SU-DHL-6 (cell line): ENCODE results near the gene PRTG.

Source experiments
- H2AFZ ChIP-seq: fragments of 200-600 bp; sonication (generic); 2 replicates; pipeline ENCODE4 v1.6.1; 2014; ENCODE audit warnings: low read depth, mild to moderate bottlenecking, moderate library complexity, mixed read lengths, antibody characterized with exemption, low read length; ENCODE audit not compliant: severe bottlenecking
- H3F3A ChIP-seq: fragments of 200-600 bp; shearing (Covaris generic); 2 replicates; pipeline ENCODE4 v1.6.0; 2016; ENCODE audit warnings: antibody characterized with exemption, mild to moderate bottlenecking; ENCODE audit not compliant: insufficient read depth
- H3K27ac ChIP-seq: fragments of 200-600 bp; sonication (generic); 2 replicates; pipeline ENCODE4 v1.5.1; 2016; ENCODE audit warnings: low read depth, mild to moderate bottlenecking, low read length, moderate library complexity, mixed read lengths
- H3K27me3 ChIP-seq: fragments of 200-600 bp; sonication (generic), shearing (Covaris generic); 2 replicates; pipeline ENCODE4 v1.6.0; 2014; ENCODE audit warnings: mild to moderate bottlenecking, low read length
- H3K36me3 ChIP-seq: fragments of 200-600 bp; sonication (generic); 2 replicates; pipeline ENCODE4 v1.6.1; 2014; ENCODE audit warnings: mild to moderate bottlenecking, low read length, mixed read lengths
- H3K4me2 ChIP-seq: fragments of 300-600, 200-600 bp; shearing (Covaris generic), sonication (generic); 2 replicates; pipeline ENCODE4 v1.6.0; 2014; ENCODE audit warnings: low read length, low read depth, mild to moderate bottlenecking; ENCODE audit not compliant: poor library complexity, severe bottlenecking
- H3K4me3 ChIP-seq: fragments of 200-600 bp; sonication (generic); 2 replicates; pipeline ENCODE4 v1.5.1; 2014; ENCODE audit warnings: antibody characterized with exemption, low read length, mild to moderate bottlenecking, mixed read lengths; ENCODE audit not compliant: insufficient read depth, poor library complexity, severe bottlenecking
- H3K79me2 ChIP-seq: fragments of 200-600 bp; sonication (generic); 2 replicates; pipeline ENCODE4 v1.6.1; 2014; ENCODE audit warnings: mild to moderate bottlenecking, low read length, moderate library complexity; ENCODE audit not compliant: insufficient read depth
- H3K9ac ChIP-seq: fragments of 200-600 bp; sonication (generic); 2 replicates; pipeline ENCODE4 v1.7.0; 2014; ENCODE audit warnings: mild to moderate bottlenecking, low read length
- H3K9me2 ChIP-seq: fragments of 200-600 bp; sonication (generic); replicated peaks from 2 replicates; pipeline ENCODE4 v1.6.1; 2014; ENCODE audit warnings: low read length; ENCODE audit not compliant: insufficient read depth
- H3K9me3 ChIP-seq: fragments of 200-600 bp; sonication (generic); 2 replicates; pipeline ENCODE4 v1.6.1; 2014; ENCODE audit warnings: low read length, mixed read lengths; ENCODE audit not compliant: insufficient read depth
- H4K20me1 ChIP-seq: fragments of 200-600 bp; sonication (generic); 2 replicates; pipeline ENCODE4 v1.6.1; 2014; ENCODE audit warnings: low read depth, mild to moderate bottlenecking, antibody characterized with exemption, low read length, moderate library complexity, mixed read lengths
- EZH2phosphoT487 ChIP-seq: fragments of 200-600 bp; sonication (generic), shearing (Covaris generic); conservative IDR thresholded peaks from 2 replicates; pipeline ENCODE4 v1.6.1; 2018; ENCODE audit warnings: mild to moderate bottlenecking, antibody characterized with exemption, low read length, moderate library complexity, mixed read lengths
- TF ChIP-seq, protein P1 (sequence below): fragments of 200-600 bp; sonication (generic); IDR thresholded peaks from one replicate; pipeline ENCODE4 v1.5.1; 2017; ENCODE audit warnings: antibody characterized with exemption, mild to moderate bottlenecking, low read length, moderate library complexity; ENCODE audit not compliant: insufficient read depth, poor library complexity, severe bottlenecking

The PRTG gene

DNA sequence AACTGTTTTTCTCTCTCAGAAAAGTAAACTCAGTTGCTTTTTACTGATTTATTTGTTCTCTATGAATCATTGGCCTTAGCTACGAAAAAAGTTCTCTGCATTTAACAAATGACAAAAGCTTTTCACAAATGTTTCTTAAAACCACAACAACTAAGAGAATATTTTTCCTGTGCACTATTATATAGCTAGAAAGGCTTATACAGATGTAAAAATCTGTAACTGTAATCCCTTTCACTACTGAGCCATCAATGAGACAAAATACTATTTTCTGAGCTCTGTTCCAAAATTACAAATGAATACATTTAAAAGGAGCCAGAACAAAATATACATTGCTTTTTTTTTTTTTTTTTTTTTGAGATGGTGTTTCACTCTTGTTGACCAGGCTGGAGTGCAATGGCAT, 109.2 kb downstream of the PRTG start:
- Histone ChIP-seq H3K4me2 (no peak overlapping the region), H3K27ac (no peak overlapping the region), H3F3A (peaks cover 8% of the 10 kb centered on the region; the same call in 1 of the 2 replicates), H3K79me2 (no peaks in the 10 kb centered on the region), H3K4me3 (no peak overlapping the region), H2AFZ (no peak overlapping the region), H4K20me1 (no peaks in the 10 kb centered on the region), H3K9me2 (no peaks in the 10 kb centered on the region), H3K27me3 (no peaks in the 10 kb centered on the region), H3K9ac (no peak overlapping the region), H3K36me3 (peaks cover 64% of the 10 kb centered on the region), H3K9me3 (no peaks in the 10 kb centered on the region)
- TF ChIP-seq, protein P1, sequence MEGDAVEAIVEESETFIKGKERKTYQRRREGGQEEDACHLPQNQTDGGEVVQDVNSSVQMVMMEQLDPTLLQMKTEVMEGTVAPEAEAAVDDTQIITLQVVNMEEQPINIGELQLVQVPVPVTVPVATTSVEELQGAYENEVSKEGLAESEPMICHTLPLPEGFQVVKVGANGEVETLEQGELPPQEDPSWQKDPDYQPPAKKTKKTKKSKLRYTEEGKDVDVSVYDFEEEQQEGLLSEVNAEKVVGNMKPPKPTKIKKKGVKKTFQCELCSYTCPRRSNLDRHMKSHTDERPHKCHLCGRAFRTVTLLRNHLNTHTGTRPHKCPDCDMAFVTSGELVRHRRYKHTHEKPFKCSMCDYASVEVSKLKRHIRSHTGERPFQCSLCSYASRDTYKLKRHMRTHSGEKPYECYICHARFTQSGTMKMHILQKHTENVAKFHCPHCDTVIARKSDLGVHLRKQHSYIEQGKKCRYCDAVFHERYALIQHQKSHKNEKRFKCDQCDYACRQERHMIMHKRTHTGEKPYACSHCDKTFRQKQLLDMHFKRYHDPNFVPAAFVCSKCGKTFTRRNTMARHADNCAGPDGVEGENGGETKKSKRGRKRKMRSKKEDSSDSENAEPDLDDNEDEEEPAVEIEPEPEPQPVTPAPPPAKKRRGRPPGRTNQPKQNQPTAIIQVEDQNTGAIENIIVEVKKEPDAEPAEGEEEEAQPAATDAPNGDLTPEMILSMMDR = no peak
- TF ChIP-seq EZH2phosphoT487 = no peak

DNA sequence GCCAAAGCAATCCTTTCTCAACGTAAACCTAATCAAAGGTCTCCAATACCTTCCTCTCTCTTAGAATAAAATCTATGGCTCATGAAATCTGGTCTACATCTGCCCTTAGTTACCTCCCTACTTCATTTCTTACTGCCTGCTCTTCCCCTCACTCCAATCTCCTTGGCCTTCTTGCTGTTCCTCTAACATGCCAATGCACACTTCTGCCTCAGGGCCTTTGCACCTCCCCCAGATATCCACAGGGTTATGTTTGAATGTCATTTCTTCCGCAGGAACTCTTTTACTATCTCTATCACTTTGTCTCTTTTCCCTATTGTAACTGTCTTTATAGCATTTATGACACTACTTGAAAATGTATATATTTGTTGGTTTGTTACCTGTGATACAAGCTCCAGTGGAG, 110.5 kb downstream of the PRTG start:
- no peaks in the 10 kb centered on the region for H3K27me3 ChIP-seq
- H3K36me3 ChIP-seq = peaks cover 51% of the 10 kb centered on the region
- no peak overlapping the region for H3K4me3 ChIP-seq
- H4K20me1 ChIP-seq = no peaks in the 10 kb centered on the region
- H3K4me2 ChIP-seq = no peak overlapping the region
- H3F3A ChIP-seq = peaks cover under 1% of the 10 kb centered on the region; the same call in 1 of the 2 replicates
- H3K9me2 ChIP-seq = no peaks in the 10 kb centered on the region
- no peak overlapping the region for H3K9ac ChIP-seq
- H2AFZ ChIP-seq = no peak overlapping the region
- no peaks in the 10 kb centered on the region for H3K79me2 ChIP-seq
- no peak overlapping the region for H3K27ac ChIP-seq
- TF ChIP-seq EZH2phosphoT487 = no peak
- TF ChIP-seq, protein P1 = no peak
- no peaks in the 10 kb centered on the region for H3K9me3 ChIP-seq

DNA sequence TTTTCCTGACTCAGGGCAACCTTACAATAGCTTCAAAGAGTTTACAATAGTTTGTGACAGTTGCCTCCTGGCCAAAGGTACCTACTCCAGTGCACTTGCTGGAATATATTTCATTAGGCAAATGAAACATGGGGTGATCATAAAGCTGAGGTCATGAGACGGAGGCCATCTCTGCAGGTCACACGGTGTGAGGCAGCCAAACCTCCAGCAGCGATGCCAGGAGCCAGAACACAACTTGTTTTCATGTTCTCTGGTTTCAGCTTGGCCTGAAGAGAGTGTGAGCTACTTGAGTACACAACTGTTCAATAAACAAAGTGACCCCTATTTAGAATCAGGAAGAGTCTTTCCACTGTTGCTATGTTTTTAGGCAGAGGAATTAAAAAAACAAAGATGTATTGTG, 112.1 kb downstream of the PRTG start:
- no peak overlapping the region for H2AFZ ChIP-seq
- H3K4me2 ChIP-seq = no peak overlapping the region
- no peaks in the 10 kb centered on the region for H3K9me2 ChIP-seq
- peaks cover 41% of the 10 kb centered on the region; the same call in 1 of the 2 replicates for H3K36me3 ChIP-seq
- TF ChIP-seq EZH2phosphoT487 = no peak
- TF ChIP-seq, protein P1 = no peak
- H3F3A ChIP-seq = no peaks in the 10 kb centered on the region
- H3K9me3 ChIP-seq = no peaks in the 10 kb centered on the region
- H4K20me1 ChIP-seq = no peaks in the 10 kb centered on the region
- no peak overlapping the region for H3K4me3 ChIP-seq
- H3K9ac ChIP-seq = no peak overlapping the region
- H3K79me2 ChIP-seq = no peaks in the 10 kb centered on the region
- H3K27ac ChIP-seq = no peak overlapping the region
- H3K27me3 ChIP-seq = no peaks in the 10 kb centered on the region
